GM10248 (cell line): ENCODE measurements around the gene APOL2.

ENCODE experiments used
- CTCF ChIA-PET: fragments of 300-600 bp; sonication (Branson Sonifier 250); formaldehyde crosslinking; extraction: SDS; loops from one replicate; lab custom pipeline; 2021; ENCODE audit warnings: antibody characterized with exemption; lab: Yijun Ruan, JAX
- POLR2A ChIA-PET: fragments of 350-650 bp; sonication (Branson Sonifier 250); formaldehyde crosslinking; extraction: SDS; loops from one replicate; lab custom pipeline; 2020; ENCODE audit warnings: antibody characterized with exemption; lab: Yijun Ruan, JAX
- DNase-seq: peaks from one replicate; pipeline ENCODE4 v3.0.0; 2012; ENCODE audit errors: extremely low spot score
- TF ChIP-seq, protein P1 (sequence below): IDR thresholded peaks from 2 replicates; pipeline ENCODE4 v1.5.1; 2012; ENCODE audit warnings: mild to moderate bottlenecking, low read depth; ENCODE audit errors: extremely low read depth, missing control alignments, control extremely low read depth

Gene APOL2

DNA sequence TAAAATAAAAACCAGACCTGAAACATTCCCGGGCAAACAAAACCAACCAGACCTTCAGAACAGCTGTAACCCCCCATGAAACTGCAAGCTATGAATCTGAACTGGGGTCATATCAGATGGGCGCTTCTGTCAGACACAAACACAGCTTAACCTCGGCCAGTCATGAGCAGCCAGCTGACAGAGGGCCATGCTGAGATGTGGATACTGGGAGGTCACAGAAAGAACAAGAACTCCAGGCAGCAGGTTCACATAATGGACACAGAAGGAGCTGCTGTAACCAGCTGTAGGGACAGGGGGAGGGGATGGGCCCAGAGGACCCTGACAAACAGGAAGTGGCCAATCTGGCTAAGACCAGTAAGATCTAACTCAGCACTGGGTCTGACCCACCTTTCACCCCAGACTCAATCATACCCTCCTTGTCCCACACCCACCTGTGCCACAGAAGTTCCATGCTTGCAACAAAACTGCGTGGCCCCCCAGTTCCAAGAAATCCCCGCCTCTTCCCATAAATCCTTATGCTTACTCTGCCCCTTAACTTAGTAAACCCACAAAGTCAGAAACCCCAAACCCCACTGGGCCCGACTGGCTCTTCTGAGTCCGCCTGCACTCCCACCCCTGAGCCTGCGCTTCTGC is 41.7 kb downstream of the APOL2 start:
- ChIA-PET POLR2A (no interaction called here), CTCF (interaction anchor here (1.2 to 1.7 kb wide), 5 partner anchors 11 to 89 kb away, joined by 3 to 7 read pairs (median 4); partner anchors contain the start of gene APOL2)
- DNase-seq = peak; percentile 32
- TF ChIP-seq, protein P1, sequence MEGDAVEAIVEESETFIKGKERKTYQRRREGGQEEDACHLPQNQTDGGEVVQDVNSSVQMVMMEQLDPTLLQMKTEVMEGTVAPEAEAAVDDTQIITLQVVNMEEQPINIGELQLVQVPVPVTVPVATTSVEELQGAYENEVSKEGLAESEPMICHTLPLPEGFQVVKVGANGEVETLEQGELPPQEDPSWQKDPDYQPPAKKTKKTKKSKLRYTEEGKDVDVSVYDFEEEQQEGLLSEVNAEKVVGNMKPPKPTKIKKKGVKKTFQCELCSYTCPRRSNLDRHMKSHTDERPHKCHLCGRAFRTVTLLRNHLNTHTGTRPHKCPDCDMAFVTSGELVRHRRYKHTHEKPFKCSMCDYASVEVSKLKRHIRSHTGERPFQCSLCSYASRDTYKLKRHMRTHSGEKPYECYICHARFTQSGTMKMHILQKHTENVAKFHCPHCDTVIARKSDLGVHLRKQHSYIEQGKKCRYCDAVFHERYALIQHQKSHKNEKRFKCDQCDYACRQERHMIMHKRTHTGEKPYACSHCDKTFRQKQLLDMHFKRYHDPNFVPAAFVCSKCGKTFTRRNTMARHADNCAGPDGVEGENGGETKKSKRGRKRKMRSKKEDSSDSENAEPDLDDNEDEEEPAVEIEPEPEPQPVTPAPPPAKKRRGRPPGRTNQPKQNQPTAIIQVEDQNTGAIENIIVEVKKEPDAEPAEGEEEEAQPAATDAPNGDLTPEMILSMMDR = no peak

DNA sequence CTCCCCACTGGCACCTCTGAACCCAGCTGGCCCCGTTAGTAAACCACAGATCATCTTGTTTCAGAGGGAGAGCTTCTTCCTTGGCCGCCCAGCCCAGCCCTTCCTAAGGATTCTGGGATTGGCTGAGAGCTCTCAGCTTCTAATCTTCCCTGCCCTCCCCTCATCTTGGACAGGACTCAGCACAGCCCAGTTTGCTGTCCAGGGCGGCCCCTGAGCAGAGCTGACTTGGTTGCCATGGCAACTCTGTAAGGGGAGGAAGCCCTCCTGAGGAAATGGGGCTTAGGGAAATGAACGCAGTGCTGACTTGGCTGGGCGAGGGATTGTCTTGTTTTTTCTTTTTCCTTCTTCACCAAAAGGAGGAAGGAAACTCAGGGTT is 42.3 kb downstream of the APOL2 start:
- no peak for DNase-seq
- POLR2A ChIA-PET = no interaction called here
- TF ChIP-seq, protein P1 = no peak
- CTCF ChIA-PET = interaction anchor here (1.3 to 1.6 kb wide), 2 partner anchors 81 to 89 kb away, joined by 6 to 7 read pairs; no protein-coding TSS in a partner anchor

DNA sequence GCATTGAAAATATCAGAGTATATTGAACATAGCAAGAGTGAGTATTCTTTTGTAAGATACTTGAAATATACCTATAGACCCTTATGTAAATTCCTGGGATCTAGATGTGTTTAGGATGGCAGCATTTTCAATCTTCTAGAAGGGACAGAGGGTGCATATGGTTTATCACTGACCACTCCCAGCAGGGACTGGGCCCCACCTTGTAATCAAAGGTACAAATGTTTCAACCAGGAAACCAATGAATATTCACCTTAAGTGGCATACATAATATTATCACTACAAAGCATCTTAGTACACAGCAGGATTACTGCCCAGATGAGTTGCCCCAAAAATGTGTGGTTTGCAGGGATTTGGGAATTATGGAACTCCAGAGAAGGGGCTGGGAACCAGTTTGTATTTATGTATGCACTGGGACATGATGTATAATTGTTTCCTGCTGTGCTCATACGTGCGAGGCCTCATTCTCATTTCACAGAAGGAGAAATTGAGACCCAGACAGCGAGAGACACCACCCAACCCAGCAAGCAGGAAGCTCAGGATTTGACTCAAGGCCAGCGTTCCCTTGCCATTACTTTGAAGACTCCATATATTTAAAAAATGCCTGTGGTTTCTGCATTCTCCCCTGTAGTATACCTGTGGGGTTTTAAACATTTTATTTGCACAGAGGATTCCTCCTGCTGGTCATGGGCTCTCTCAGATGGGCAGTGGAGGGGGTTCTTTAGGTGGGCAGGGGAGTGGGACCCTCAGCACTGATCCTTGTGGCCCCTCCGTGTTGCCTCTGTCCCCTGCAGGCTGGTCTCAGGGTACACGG is 42.9 kb downstream of the APOL2 start:
- CTCF ChIA-PET = interaction anchor here (1.2 to 3.9 kb wide), 6 partner anchors 13 to 90 kb away, joined by 3 to 18 read pairs (median 6); no protein-coding TSS in a partner anchor
- POLR2A ChIA-PET = no interaction called here
- TF ChIP-seq, protein P1 = no peak
- DNase-seq = no peak

DNA sequence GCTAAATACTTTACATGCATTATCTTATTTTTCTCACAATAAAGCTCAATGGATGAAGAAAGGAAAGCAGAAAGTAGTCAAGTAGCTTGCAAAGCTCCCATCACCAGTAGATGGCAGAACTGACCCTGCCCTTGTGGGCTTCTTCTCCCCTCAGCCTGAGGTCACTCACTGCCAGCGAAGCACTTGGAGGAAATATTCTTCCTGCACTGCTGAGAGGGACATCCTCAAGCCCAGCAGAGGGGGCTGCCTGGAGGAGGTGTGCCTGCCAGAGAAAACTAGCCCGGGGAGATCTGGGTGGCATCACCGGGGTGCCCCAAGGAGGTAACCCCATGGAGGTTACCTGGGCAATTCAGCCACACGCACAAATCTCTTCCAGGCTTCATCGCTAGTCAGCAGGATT is 44.4 kb downstream of the APOL2 start:
- CTCF ChIA-PET = interaction anchor here (0.8 to 3.9 kb wide), 11 partner anchors 9 to 91 kb away, joined by 3 to 18 read pairs (median 5); partner anchors contain the start of gene APOL2
- POLR2A ChIA-PET = no interaction called here
- peak; percentile 45 for DNase-seq
- TF ChIP-seq, protein P1 = peak; percentile 66

DNA sequence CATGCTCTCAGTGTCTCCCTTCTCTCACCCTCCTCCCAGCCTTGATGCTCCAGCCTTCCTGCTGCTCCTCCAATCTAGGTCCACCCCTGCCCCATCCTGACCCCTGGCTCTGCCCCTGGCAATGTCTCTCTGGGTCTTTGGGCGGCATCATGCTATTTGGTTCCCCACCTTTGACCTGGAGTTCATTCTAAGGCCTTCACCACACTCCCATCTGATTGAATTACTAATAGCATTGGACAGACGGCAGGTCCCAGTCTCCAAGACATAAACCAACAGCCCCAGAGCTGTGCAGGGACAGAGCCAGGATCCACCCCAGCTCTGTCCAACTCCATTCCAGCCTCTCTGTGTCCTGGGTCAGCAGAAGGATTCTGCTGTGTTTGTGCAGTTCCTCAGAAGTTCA is 44.9 kb downstream of the APOL2 start:
- TF ChIP-seq, protein P1 = no peak
- no peak for DNase-seq
- ChIA-PET CTCF (interaction anchor here (0.8 to 3.9 kb wide), 11 partner anchors 10 to 92 kb away, joined by 3 to 18 read pairs (median 5); partner anchors contain the start of gene APOL2), POLR2A (no interaction called here)

DNA sequence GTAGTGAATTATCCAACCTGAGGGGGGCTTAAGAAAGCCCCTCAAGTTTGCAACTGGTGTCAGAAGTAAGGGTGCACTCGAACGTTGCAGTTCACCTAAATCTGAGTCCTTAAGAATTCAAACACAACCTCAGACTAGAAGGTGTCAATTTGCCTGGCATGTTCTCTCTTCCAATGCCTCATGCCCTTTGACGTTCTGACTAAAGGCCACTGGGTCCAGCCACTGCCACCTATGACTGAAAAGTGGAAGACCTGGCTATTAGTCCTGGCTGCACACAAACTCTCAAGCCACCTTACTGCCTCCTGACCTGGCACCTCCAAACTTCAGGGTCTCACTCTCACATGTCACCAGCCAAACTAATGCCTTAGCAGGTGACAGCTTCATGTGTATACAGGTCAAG is 45.8 kb downstream of the APOL2 start:
- ChIA-PET CTCF (interaction anchor here (1.7 to 3.9 kb wide), 3 partner anchors 14 to 92 kb away, joined by 4 to 21 read pairs (median 18); no protein-coding TSS in a partner anchor), POLR2A (no interaction called here)
- DNase-seq = no peak
- TF ChIP-seq, protein P1 = no peak
